ENCODE data around the gene C20orf144. TPM values are rescaled to one million over a fixed set of nuclear protein-coding genes. Genes with fewer than 3 reads are reported as not detected.

Gene C20orf144
- total RNA-seq, 1 experiment from 2014 or later = 0.11 TPM

GRCh38 chr20:33649201-33649681 is 12.9 kb upstream of the C20orf144 start:
- DNase-seq (ENCODE audit: low read depth) = peak; percentile 61

- DNase-seq (ENCODE audit: low read depth) = no peak
Measured at GRCh38 chr20:33650111-33650752, 11.9 kb upstream of the C20orf144 start.

- no peak for DNase-seq (ENCODE audit: low read depth)
Measured at GRCh38 chr20:33650753-33651561, 11.2 kb upstream of the C20orf144 start.

GRCh38 chr20:33651562-33652048 is 10.5 kb upstream of the C20orf144 start:
- DNase-seq (ENCODE audit: low read depth) = no peak

GRCh38 chr20:33653218-33653899 is 8.8 kb upstream of the C20orf144 start:
- peak; percentile 57 for DNase-seq (ENCODE audit: low read depth)

GRCh38 chr20:33653900-33654596 is 8.1 kb upstream of the C20orf144 start:
- no peak for DNase-seq (ENCODE audit: low read depth)

- DNase-seq (ENCODE audit: low read depth) = no peak
Measured at GRCh38 chr20:33654680-33655161, 7.4 kb upstream of the C20orf144 start.

- DNase-seq (ENCODE audit: low read depth) = no peak
Measured at GRCh38 chr20:33655164-33655563, 7.0 kb upstream of the C20orf144 start.

- no peak for DNase-seq (ENCODE audit: low read depth)
Measured at GRCh38 chr20:33656010-33656782, 5.9 kb upstream of the C20orf144 start.

- no peak for DNase-seq (ENCODE audit: low read depth)
Measured at GRCh38 chr20:33656783-33657703, 5.1 kb upstream of the C20orf144 start.

- DNase-seq (ENCODE audit: low read depth) = no peak
Measured at GRCh38 chr20:33657704-33658095, 4.4 kb upstream of the C20orf144 start.

- no peak for DNase-seq (ENCODE audit: low read depth)
Measured at GRCh38 chr20:33658510-33658909, 3.6 kb upstream of the C20orf144 start.

GRCh38 chr20:33658929-33659328 is 3.2 kb upstream of the C20orf144 start:
- DNase-seq (ENCODE audit: low read depth) = no peak

- DNase-seq (ENCODE audit: low read depth) = no peak
Measured at GRCh38 chr20:33659341-33660034, 2.6 kb upstream of the C20orf144 start.

- no peak for DNase-seq (ENCODE audit: low read depth)
Measured at GRCh38 chr20:33660035-33660684, 2.0 kb upstream of the C20orf144 start.

- DNase-seq (ENCODE audit: low read depth) = no peak
Measured at GRCh38 chr20:33660685-33661058, 1.5 kb upstream of the C20orf144 start.

- peak; percentile 65 for DNase-seq (ENCODE audit: low read depth)
Measured at GRCh38 chr20:33663161-33664084, 1.3 kb downstream of the C20orf144 start.

Measured in LHCN-M2 (cell line).